OCI-LY7 (cell line): ENCODE data around the gene ABCA7.

Source experiments
- EZH2phosphoT487 ChIP-seq: fragments of 200-600 bp; sonication (generic); IDR thresholded peaks from 2 replicates; pipeline ENCODE4 v1.6.1; 2018; ENCODE audit warnings: low read depth, borderline replicate concordance, mild to moderate bottlenecking, mixed run types, antibody characterized with exemption, low read length, moderate library complexity, mixed read lengths
- TF ChIP-seq, protein P1 (sequence below): fragments of 200-600 bp; sonication (generic); conservative IDR thresholded peaks from 2 replicates; pipeline ENCODE4 v1.5.1; 2014; ENCODE audit warnings: mild to moderate bottlenecking, antibody characterized with exemption, low read length, moderate library complexity, mixed read lengths

DNA sequence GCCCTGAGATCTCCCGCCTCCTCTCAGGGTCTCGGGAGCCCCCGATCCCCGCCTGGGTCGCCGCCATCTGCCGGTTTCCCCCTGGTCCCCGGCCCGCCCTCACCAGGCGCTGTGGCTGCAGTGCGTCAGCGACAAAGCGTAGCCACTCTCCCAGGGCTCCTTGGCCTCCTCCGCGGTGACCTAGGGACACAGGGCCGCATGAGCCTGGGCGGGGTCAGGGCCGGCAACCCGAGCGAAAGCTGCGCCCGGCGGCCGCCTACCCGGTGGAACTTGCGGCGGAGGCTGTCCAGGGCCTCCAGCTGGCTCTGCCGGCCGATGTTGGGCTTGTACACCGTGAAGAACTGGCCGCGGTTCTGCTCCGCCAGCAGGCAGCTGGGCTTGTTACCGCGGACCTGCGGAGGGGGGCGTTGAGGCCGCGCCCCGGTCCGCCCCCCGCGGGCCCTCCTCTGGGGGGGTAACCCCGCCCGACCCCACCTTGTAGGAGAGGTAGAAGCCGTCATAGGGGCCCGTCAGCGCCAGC is 69.2 kb downstream of the ABCA7 start:
- TF ChIP-seq, protein P1, sequence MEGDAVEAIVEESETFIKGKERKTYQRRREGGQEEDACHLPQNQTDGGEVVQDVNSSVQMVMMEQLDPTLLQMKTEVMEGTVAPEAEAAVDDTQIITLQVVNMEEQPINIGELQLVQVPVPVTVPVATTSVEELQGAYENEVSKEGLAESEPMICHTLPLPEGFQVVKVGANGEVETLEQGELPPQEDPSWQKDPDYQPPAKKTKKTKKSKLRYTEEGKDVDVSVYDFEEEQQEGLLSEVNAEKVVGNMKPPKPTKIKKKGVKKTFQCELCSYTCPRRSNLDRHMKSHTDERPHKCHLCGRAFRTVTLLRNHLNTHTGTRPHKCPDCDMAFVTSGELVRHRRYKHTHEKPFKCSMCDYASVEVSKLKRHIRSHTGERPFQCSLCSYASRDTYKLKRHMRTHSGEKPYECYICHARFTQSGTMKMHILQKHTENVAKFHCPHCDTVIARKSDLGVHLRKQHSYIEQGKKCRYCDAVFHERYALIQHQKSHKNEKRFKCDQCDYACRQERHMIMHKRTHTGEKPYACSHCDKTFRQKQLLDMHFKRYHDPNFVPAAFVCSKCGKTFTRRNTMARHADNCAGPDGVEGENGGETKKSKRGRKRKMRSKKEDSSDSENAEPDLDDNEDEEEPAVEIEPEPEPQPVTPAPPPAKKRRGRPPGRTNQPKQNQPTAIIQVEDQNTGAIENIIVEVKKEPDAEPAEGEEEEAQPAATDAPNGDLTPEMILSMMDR, result no peak
- no peak for TF ChIP-seq EZH2phosphoT487
